HG03439 (cell line): Measurements from ENCODE around the gene SPTBN5.

Source experiments
- ATAC-seq: cut with Tn5 transposase; IDR thresholded peaks from one replicate; pipeline ENCODE4 v1.9.1; 2021; ENCODE audit warnings: mild to moderate bottlenecking, moderate library complexity; ENCODE audit not compliant: unreplicated experiment

The SPTBN5 gene

DNA sequence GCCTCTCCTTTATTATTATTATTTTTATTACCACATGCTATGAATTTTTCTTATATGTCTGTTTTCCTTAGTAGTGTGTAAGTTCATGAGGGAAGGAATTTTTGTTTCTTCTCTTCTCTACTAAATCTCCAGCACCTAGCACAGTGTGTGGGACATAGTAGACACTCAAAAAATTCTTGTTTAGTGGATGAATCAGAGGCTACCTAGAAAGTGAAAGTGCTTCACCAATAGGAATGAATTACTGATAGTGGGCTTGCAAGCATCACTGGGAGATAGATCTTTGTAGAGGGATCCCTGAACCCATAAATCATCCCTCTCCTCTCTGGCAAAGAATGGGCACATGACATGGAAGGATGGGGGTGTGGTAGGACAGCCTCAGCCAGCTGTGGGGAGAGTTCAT lies 8.5 kb downstream of the SPTBN5 start:
- ATAC-seq: no peak

- no peak for ATAC-seq
These were observed 9.4 kb downstream of the SPTBN5 start for GRCh38 chr15:41884458-41884857.

GRCh38 chr15:41883484-41883825 lies 10.4 kb downstream of the SPTBN5 start:
- no peak for ATAC-seq

- ATAC-seq: no peak
These were observed 11.0 kb downstream of the SPTBN5 start for GRCh38 chr15:41882689-41883483.

DNA sequence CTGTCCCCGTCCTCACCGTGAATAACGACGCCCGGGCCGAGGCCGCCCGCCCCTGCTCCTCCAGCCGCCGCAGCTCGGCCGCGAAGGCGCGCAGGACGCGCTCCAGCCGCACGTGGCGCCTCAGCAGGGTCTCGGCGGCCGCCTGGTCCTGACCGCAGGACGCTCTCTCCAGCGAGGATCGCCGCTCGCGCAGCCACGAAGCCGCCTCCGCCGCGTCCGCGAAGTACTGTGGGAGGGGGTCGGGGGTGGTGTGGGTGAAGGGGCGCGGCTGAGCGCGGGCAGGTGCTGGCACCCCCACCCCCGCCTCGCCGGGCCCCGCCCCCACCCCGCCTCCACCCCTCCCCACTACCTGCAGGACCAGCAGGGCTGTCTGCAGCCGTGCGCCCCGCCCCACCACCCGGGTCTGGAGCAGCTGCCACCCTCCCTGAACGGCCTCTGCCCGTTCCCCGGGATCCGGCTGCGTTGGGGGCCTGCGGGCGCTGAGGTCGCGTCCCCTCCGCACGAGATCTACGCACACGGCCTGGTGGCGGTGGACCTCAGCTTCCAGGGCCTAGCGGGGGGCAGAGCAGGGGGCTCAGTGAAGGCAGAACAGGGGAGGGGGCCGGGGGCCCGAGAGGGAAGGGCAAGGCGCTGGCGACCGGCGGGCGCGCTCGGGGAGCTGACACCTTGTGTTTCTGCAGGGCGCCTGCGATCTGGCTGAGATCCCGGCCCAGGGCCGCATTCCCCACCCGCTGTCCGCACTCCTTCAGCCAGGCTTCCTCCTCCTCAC lies 11.7 kb downstream of the SPTBN5 start:
- no peak for ATAC-seq

- no peak for ATAC-seq
These were observed 12.3 kb downstream of the SPTBN5 start for GRCh38 chr15:41881550-41881919.

DNA sequence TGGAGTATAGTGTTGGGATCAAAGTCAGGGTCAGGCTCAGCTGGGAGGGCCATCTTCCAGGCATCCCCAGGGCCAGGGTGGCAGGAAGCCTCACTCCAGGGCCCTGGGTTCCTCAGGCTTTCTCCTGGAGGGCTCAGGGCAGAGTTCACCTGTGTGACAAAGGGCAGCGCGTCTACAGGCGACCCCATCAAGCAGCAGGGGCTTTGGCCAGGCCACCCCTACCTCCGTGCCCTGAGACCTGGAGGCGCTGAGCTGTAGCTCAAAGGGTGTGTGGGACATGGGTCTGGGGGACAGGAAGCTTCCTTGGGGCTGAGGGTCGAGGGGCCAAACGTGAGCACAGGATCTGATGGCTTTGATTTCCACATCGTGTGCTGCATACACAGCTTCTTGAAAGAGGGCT lies 12.8 kb downstream of the SPTBN5 start:
- no peak for ATAC-seq

GRCh38 chr15:41880156-41880877 lies 13.5 kb downstream of the SPTBN5 start:
- ATAC-seq: no peak

DNA sequence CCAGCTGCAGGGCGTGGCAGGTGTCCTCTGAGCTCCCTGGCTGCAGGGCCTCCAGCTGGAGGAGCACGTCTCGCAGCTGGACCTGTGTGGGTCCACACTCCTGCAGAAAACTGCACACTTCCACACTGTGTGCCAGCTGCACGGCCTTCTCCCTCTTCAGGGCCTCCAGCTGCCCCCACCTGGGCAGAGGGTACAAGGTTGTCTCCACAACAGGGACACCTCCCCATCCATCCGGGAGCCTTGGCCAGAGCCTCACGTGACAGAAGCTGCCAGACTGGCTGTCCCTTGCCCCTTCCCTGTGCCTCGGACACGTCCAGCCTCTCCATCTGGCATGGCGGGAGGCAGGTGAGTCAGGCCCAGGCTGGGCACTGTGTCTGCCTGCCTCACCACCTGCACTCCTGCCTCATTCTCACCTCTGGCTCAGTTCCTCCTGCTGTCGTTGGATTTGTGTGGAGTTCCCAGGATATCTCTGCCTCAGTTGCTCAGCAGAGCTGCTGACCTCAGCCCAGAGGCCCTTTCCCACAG lies 14.5 kb downstream of the SPTBN5 start:
- ATAC-seq: no peak

- ATAC-seq: no peak
These were observed 15.5 kb downstream of the SPTBN5 start for GRCh38 chr15:41878355-41878699.

- no peak for ATAC-seq
These were observed 16.1 kb downstream of the SPTBN5 start for GRCh38 chr15:41877631-41878354.

DNA sequence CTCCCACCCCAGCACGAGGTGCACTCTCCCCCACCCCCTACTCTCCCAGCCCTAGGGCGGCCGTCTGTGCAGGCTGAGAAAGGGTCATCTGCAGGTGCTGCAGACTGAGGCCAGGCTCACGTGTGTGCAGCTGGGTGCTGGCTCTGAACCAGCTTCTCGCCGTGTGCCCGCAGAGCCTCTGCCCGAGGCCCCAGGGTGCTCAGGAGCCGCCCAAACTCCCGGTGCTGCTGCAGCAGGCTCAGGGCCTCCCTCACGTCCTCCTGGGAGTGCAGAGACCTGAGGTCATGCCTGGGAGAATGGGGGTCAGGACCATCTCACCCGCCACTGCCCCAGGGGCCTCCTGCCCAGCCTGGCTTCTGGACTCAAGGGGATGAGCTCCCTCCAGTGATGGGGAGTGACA lies 17.2 kb downstream of the SPTBN5 start:
- ATAC-seq: no peak

- ATAC-seq: no peak
These were observed 17.8 kb downstream of the SPTBN5 start for GRCh38 chr15:41876007-41876406.

GRCh38 chr15:41874736-41875135 lies 19.1 kb downstream of the SPTBN5 start:
- ATAC-seq: no peak

DNA sequence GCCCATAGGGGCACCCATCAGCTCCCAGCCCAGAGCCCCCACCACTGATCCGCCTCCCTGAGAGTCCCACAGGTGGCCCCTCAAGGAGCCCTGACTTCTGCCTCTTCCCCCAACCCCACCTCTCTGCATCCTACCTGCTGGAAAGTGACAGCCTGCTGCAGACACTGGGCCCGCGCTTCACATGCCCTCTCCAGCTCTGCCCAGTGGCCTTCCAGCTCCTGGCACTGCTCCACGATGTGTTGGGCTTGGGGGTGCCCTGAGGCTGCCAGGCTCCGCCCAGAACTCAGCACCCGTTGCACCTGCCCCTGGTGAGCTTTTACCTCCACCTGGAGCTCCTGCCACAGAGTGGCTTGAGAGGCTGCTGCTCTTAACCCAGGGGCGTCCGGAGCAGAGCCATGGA lies 20.1 kb downstream of the SPTBN5 start:
- no peak for ATAC-seq

DNA sequence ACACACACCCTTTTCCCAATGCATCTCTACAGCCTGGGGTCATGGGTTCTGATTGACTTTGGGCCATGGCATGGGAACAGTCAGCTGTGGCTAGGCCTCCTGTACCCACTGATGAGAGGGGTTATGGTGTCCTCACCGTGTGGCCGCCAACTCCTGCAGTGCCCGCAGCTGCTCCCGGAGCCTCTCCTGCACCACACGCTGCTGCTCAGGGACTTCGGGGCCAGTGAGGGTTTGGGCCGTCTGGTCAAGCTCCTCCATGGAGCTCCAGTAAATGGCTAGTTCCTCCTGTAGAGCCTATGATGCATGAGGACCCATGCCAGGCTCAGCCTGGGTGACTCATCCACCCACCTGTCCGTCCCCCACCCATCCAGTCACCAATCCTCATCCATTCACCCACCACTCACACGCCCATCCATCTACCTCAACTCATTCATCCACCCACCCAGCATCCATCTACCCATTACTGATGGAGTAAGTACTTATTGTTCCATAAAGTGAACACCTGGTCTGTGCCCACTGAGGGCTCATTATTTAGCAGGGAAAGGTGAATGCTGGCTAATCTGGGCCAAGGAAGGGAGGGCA lies 21.6 kb downstream of the SPTBN5 start:
- ATAC-seq: no peak

GRCh38 chr15:41871175-41871905 lies 22.5 kb downstream of the SPTBN5 start:
- ATAC-seq: no peak

DNA sequence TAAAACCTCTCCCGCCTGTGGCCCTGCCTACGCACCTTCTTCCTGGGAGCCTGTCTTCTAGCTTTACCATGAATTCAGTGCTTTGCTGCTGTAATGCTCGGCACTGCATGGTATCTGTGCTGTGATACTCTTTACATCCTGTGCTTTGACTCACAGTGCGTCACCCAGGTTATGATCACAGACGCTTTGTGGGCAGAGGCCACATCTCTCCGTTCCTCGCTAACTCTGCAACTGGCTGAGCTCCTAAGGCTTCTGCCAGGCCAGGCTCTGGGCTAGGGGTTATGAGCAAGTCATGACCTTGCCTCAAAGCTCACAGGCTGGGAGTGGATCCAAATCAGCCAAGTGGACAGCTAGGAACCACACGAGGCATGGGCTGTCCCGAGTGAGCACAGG lies 23.2 kb downstream of the SPTBN5 start:
- no peak for ATAC-seq

DNA sequence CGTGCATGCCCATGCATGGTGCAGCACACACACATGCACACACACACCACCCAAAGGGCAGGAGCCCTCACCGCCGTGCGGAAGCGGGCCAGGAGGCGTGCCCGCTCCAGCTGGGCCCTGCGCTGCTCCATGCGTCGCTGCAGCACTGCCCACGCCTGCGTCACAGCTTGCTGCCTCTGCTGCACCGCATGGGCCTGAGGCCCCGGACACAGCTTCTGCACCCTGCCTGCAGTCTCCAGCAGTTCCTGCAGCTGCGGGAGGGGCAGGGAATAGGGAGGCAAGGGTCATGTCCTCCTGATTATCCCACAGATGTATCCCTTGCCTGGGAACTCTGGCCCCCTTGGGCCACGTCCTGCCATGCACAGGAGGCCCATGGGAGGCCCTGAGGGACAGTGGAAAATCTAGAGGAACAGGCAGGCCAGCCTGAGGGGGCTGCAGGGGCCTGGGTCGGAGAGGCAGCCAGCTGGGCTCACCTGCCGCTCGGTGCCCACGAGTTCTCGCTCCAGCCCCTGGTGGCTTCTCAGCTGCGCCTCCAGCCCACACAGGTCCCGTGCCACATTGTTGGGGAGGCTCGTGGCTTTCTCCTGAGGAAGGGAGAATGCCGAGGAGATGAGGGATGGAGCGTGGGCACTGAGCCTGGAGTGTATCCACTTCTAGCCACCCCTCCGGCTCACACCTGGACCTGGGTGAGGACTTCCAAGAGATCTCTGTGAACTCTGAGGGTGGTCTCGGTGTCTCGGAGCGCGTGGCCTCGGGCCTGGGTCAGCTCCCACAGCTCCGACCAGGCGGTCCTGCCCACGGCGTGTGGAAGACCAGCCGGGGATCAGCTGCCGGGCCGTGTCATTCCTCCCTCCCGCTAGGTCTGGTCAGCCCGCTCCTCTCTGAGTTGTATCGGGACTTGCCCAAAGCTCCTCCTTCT lies 23.8 kb downstream of the SPTBN5 start:
- ATAC-seq: no peak
